A673 (cell line): Measurements from ENCODE around the gene RALGPS1.

Experiments used
- CTCF ChIP-seq: fragments of 300-800, 200-600 bp; sonication (generic); conservative IDR thresholded peaks from 2 replicates; pipeline ENCODE4 v1.5.1; 2017; ENCODE audit warnings: low read depth, mild to moderate bottlenecking, antibody characterized with exemption, low read length, moderate library complexity, mixed read lengths
- EZH2 ChIP-seq: fragments of 200-600 bp; sonication (generic); IDR thresholded peaks from 2 replicates; pipeline ENCODE4 v1.6.1; 2017; ENCODE audit warnings: borderline replicate concordance, low read depth, mild to moderate bottlenecking, mixed read lengths, antibody characterized with exemption, low read length; ENCODE audit not compliant: poor library complexity, severe bottlenecking

- TF ChIP-seq CTCF (no peak), EZH2 (no peak)
These were observed 255.5 kb downstream of the RALGPS1 start for GRCh38 chr9:127170103-127170502.
